ENCODE measurements around the gene HEXB. TPM values are rescaled to one million over a fixed set of nuclear protein-coding genes. Genes with fewer than 3 reads are reported as not detected.

The HEXB gene
- total and polyA plus RNA-seq, 2 donors (not counting 1 experiment from before 2014, with no cell fraction given), result 203 to 245 TPM

DNA sequence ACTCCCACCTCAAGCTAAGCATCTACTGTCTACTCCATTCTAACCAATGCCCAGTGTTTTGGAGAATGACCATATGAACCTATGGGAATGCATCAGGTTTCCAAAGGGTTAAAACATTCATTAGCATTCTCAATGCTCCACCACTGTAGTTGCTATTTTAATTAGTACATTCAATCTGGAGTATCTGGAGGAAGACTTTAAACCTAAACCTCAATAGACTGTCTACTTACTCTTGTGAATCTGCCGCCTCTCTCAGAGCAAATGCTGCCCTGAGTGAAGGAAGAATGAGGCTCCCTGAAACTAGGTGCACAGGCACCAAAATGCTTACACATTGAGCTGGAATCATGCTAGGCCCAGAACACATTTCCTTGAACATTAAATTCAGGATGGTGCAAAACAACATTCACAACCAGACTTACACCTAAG, 46.5 kb upstream of the HEXB start:
- Histone ChIP-seq H3K9ac (ENCODE audit: insufficient read depth, low read length) (peak overlapping the region; percentile 40), H2AFZ (ENCODE audit: low read length) (no peak overlapping the region), H3K79me2 (ENCODE audit: control insufficient read depth, insufficient read depth, low read length) (peaks cover 57% of the 10 kb centered on the region), H3K4me2 (ENCODE audit: extremely low read depth, insufficient read depth, low read length) (peak overlapping the region; percentile 84), H4K20me1 (ENCODE audit: control insufficient read depth, extremely low read depth, insufficient read depth, low read length) (no peaks in the 10 kb centered on the region), H3K4me1 (ENCODE audit: control insufficient read depth, extremely low read depth, insufficient read depth, low read length) (peaks cover 20% of the 10 kb centered on the region), H3K36me3 (ENCODE audit: control insufficient read depth, insufficient read depth, low read length) (peaks cover 5% of the 10 kb centered on the region), H3K27ac (ENCODE audit: insufficient read depth, low read length) (peak overlapping the region; percentile 92), H3K4me3 (replicated peaks in 1 of 4; ENCODE audit: control extremely low read depth in 1 of 4, insufficient read depth in 1 of 4, low read depth in 3 of 4, low read length in 4 of 4) (peak overlapping the region; percentile 80 to 93 (median 86)), H3K9me3 (ENCODE audit: control insufficient read depth, insufficient read depth, low read depth, low read length) (no peaks in the 10 kb centered on the region), H3K27me3 (ENCODE audit: control insufficient read depth, insufficient read depth, low read length) (no peaks in the 10 kb centered on the region)
- TF ChIP-seq EZH2 (IDR thresholded peaks at IDR 0.05; ENCODE audit: low read length, missing control alignments), result no peak
- no peak for TF ChIP-seq CTCF (conservative IDR thresholded peaks at IDR 0.05 in 1 of 2, IDR thresholded peaks at IDR 0.05 in 1 of 2; ENCODE audit: low read depth in 1 of 2, low read length in 2 of 2)
- no peak for DNase-seq (ENCODE audit: low read depth in 2 of 2)

DNA sequence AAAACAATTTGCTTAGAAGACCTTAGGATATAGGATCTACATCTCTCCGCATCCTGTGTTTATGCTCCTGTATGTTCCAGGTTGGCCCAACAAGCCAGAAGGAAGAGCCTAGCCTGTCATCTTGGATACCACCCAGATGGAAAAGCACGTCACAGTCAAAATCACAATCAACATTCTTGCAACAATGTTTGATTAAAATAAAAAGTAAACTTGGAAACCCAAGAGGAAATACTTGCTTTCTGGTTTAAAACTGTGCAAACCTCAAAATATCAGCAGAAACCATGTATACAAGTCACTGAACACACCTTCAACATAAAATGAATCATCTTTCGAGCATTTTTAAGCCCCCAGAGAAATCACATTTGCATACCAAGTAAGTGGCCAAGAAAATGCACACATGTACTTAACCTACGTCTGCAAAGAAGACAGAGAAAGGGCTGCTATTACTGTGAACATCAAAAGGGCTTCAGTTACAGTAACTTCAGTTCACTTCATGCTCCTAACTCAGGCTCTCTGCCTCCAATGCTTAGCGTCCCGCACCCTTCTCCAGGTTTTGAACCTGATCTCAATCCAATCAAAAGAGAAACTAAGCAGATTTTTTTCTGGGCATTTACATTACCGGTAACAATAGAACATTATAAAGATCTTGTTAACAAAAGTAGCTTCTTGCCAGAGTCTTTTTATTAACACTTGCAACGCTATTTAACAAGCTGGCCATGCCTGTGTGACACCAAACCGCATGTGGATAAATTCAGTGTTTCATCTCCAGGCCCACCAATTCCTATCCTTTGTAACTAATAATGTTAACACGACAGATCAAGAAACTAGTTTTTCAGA, 45.8 kb upstream of the HEXB start:
- H3K79me2 ChIP-seq (ENCODE audit: control insufficient read depth, insufficient read depth, low read length), result peaks cover 57% of the 10 kb centered on the region
- H3K36me3 ChIP-seq (ENCODE audit: control insufficient read depth, insufficient read depth, low read length), result peaks cover 5% of the 10 kb centered on the region
- DNase-seq (ENCODE audit: low read depth in 2 of 2), result peak; percentile 50 to 77
- H3K4me1 ChIP-seq (ENCODE audit: control insufficient read depth, extremely low read depth, insufficient read depth, low read length), result peaks cover 20% of the 10 kb centered on the region
- H3K9me3 ChIP-seq (ENCODE audit: control insufficient read depth, insufficient read depth, low read depth, low read length), result no peaks in the 10 kb centered on the region
- peak overlapping the region; percentile 80 to 93 (median 86) for H3K4me3 ChIP-seq (replicated peaks in 1 of 4; ENCODE audit: control extremely low read depth in 1 of 4, insufficient read depth in 1 of 4, low read depth in 3 of 4, low read length in 4 of 4)
- H3K4me2 ChIP-seq (ENCODE audit: extremely low read depth, insufficient read depth, low read length), result peak overlapping the region; percentile 84
- peak overlapping the region; percentile 26 for H2AFZ ChIP-seq (ENCODE audit: low read length)
- H3K9ac ChIP-seq (ENCODE audit: insufficient read depth, low read length), result peak overlapping the region; percentile 91
- no peak for TF ChIP-seq EZH2 (IDR thresholded peaks at IDR 0.05; ENCODE audit: low read length, missing control alignments)
- no peak for TF ChIP-seq CTCF (conservative IDR thresholded peaks at IDR 0.05 in 1 of 2, IDR thresholded peaks at IDR 0.05 in 1 of 2; ENCODE audit: low read depth in 1 of 2, low read length in 2 of 2)
- no peaks in the 10 kb centered on the region for H3K27me3 ChIP-seq (ENCODE audit: control insufficient read depth, insufficient read depth, low read length)
- no peaks in the 10 kb centered on the region for H4K20me1 ChIP-seq (ENCODE audit: control insufficient read depth, extremely low read depth, insufficient read depth, low read length)
- H3K27ac ChIP-seq (ENCODE audit: insufficient read depth, low read length), result peak overlapping the region; percentile 92

DNA sequence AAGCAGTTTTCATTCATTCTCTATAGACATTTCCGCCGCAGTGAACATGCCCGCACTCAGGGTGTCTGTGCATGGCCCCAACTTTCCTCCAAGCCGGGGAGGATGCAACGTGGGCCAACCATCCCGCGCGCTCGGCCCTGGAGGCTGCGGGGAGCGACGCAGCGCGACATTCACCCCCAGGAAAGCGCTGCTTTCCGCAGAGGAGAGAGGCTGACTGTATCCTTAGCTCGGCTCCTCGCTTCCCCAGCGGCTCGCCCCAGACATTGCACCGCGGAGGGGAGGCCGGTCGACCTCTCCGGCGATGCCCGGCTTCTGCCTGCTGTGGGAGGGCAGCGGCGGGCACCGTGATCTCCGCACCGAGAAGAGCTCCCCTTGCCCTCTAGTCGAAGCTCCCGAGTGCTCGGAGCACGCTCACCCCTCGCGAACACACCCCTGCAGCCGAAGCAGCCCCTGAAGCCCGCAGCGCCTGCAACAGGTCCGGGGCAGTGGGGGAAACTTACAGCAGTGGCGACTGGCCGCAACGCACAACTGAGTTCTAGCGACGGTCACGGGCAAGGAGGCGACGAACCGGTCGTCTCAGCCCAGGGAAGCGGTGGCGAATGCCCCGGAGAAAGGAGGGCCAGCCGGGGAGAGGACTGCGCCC, 45.1 kb upstream of the HEXB start:
- no peaks in the 10 kb centered on the region for H4K20me1 ChIP-seq (ENCODE audit: control insufficient read depth, extremely low read depth, insufficient read depth, low read length)
- peak overlapping the region; percentile 84 for H3K4me2 ChIP-seq (ENCODE audit: extremely low read depth, insufficient read depth, low read length)
- peak overlapping the region; percentile 80 to 93 (median 86) for H3K4me3 ChIP-seq (replicated peaks in 1 of 4; ENCODE audit: control extremely low read depth in 1 of 4, insufficient read depth in 1 of 4, low read depth in 3 of 4, low read length in 4 of 4)
- H3K36me3 ChIP-seq (ENCODE audit: control insufficient read depth, insufficient read depth, low read length), result peaks cover 5% of the 10 kb centered on the region
- peak overlapping the region; percentile 81 for H2AFZ ChIP-seq (ENCODE audit: low read length)
- peak overlapping the region; percentile 92 for H3K27ac ChIP-seq (ENCODE audit: insufficient read depth, low read length)
- H3K79me2 ChIP-seq (ENCODE audit: control insufficient read depth, insufficient read depth, low read length), result peaks cover 51% of the 10 kb centered on the region
- peak overlapping the region; percentile 91 for H3K9ac ChIP-seq (ENCODE audit: insufficient read depth, low read length)
- no peaks in the 10 kb centered on the region for H3K27me3 ChIP-seq (ENCODE audit: control insufficient read depth, insufficient read depth, low read length)
- no peaks in the 10 kb centered on the region for H3K9me3 ChIP-seq (ENCODE audit: control insufficient read depth, insufficient read depth, low read depth, low read length)
- TF ChIP-seq EZH2 (IDR thresholded peaks at IDR 0.05; ENCODE audit: low read length, missing control alignments) (no peak), CTCF (conservative IDR thresholded peaks at IDR 0.05 in 1 of 2, IDR thresholded peaks at IDR 0.05 in 1 of 2; ENCODE audit: low read depth in 1 of 2, low read length in 2 of 2) (peak in 1 of 2 donors; percentile 27)
- DNase-seq (ENCODE audit: low read depth in 2 of 2), result peak in 1 of 2 donors; percentile 51
- peaks cover 20% of the 10 kb centered on the region for H3K4me1 ChIP-seq (ENCODE audit: control insufficient read depth, extremely low read depth, insufficient read depth, low read length)
